NCI-H2107 (cell line): ENCODE data around the gene COG2.
A peak's percentile ranks its signal among the peaks of the same experiment; 100 is the strongest.
"Not testable (repeated sequence)": the region's sequence is repeated elsewhere in the genome, so short reads cannot be mapped to it uniquely, and the experiment has no call there.

Experiments
- DNase-seq: peaks from one replicate; lab custom pipeline; 2025; lab: John Stamatoyannopoulos, UW

The COG2 gene

GRCh38 chr1:230642263-230642959 lies at the start of gene COG2:
Gene COG2 (plus strand): TSS chr1:230642481. CDS start chr1:230642607, 126 bp downstream.
- peak; percentile 93 for DNase-seq

GRCh38 chr1:230592848-230593414 lies 49.4 kb upstream of the COG2 start:
- DNase-seq = no peak

- DNase-seq = no peak
Observed at GRCh38 chr1:230594214-230594773, 48.0 kb upstream of the COG2 start.

GRCh38 chr1:230595181-230595580 lies 47.1 kb upstream of the COG2 start:
- no peak for DNase-seq

GRCh38 chr1:230596306-230596705 lies 46.0 kb upstream of the COG2 start:
- DNase-seq = no peak

GRCh38 chr1:230598745-230599144 lies 43.5 kb upstream of the COG2 start:
- DNase-seq = no peak

GRCh38 chr1:230599926-230600656 lies 42.2 kb upstream of the COG2 start:
- DNase-seq = no peak

GRCh38 chr1:230600657-230601400 lies 41.5 kb upstream of the COG2 start:
- DNase-seq = not testable (repeated sequence)

GRCh38 chr1:230609208-230609607 lies 33.1 kb upstream of the COG2 start:
- DNase-seq = no peak

- no peak for DNase-seq
Observed at GRCh38 chr1:230610589-230610988, 31.7 kb upstream of the COG2 start.

- DNase-seq = no peak
Observed at GRCh38 chr1:230611128-230611877, 31.0 kb upstream of the COG2 start.

GRCh38 chr1:230611878-230612235 lies 30.4 kb upstream of the COG2 start:
- no peak for DNase-seq

- no peak for DNase-seq
Observed at GRCh38 chr1:230612651-230613050, 29.6 kb upstream of the COG2 start.

- no peak for DNase-seq
Observed at GRCh38 chr1:230614121-230614520, 28.2 kb upstream of the COG2 start.

GRCh38 chr1:230618537-230618936 lies 23.7 kb upstream of the COG2 start:
- no peak for DNase-seq

- no peak for DNase-seq
Observed at GRCh38 chr1:230620649-230621323, 21.5 kb upstream of the COG2 start.

- DNase-seq = no peak
Observed at GRCh38 chr1:230621324-230622030, 20.8 kb upstream of the COG2 start.

GRCh38 chr1:230622151-230622550 lies 20.1 kb upstream of the COG2 start:
- no peak for DNase-seq

GRCh38 chr1:230624097-230624713 lies 18.1 kb upstream of the COG2 start:
- no peak for DNase-seq

GRCh38 chr1:230626232-230626631 lies 16.0 kb upstream of the COG2 start:
- no peak for DNase-seq
